Hepatocyte (in vitro differentiated cells): ENCODE results near the gene UBE2G1. TPM values are rescaled to one million over a fixed set of nuclear protein-coding genes. Genes with fewer than 3 reads are reported as not detected.
A peak's percentile ranks its signal among the peaks of the same experiment; 100 is the strongest.

Experiments used
- DNase-seq: peaks from one replicate; pipeline ENCODE4 v3.0.0-alpha.2; 2016; ENCODE audit warnings: low spot score
- H2AFZ ChIP-seq: fragments of 200-600 bp; sonication (generic); 2 replicates; pipeline ENCODE4 v1.6.0; 2016; ENCODE audit warnings: antibody characterized with exemption, mild to moderate bottlenecking
- H3K27ac ChIP-seq: fragments of 200-600 bp; sonication (generic); 2 replicates; pipeline ENCODE4 v1.5.1; 2016; ENCODE audit warnings: mild to moderate bottlenecking
- H3K27me3 ChIP-seq: fragments of 200-600 bp; sonication (generic); 2 replicates; pipeline ENCODE4 v1.6.1; 2016
- H3K36me3 ChIP-seq: fragments of 200-600 bp; sonication (generic); replicated peaks from 2 replicates; pipeline ENCODE4 v1.5.1; 2016; ENCODE audit warnings: low read depth; ENCODE audit not compliant: insufficient read depth
- H3K4me1 ChIP-seq: fragments of 200-600 bp; sonication (generic); 2 replicates; pipeline ENCODE4 v1.5.1; 2016; ENCODE audit warnings: mild to moderate bottlenecking, moderate library complexity; ENCODE audit not compliant: insufficient read depth
- H3K4me2 ChIP-seq: fragments of 200-600 bp; sonication (generic); 2 replicates; pipeline ENCODE4 v1.6.0; 2016
- H3K4me3 ChIP-seq: fragments of 200-600 bp; sonication (generic); 2 replicates; pipeline ENCODE4 v1.5.1; 2016; ENCODE audit warnings: mild to moderate bottlenecking
- H3K79me2 ChIP-seq: fragments of 200-600 bp; sonication (generic); 2 replicates; pipeline ENCODE4 v1.6.0; 2017; ENCODE audit warnings: mild to moderate bottlenecking
- H3K9me2 ChIP-seq: fragments of 200-600 bp; sonication (generic); replicated peaks from 2 replicates; pipeline ENCODE4 v1.6.0; 2017; ENCODE audit warnings: mild to moderate bottlenecking; ENCODE audit not compliant: insufficient read depth
- H3K9me3 ChIP-seq: fragments of 200-600 bp; sonication (generic); 2 replicates; pipeline ENCODE4 v1.5.1; 2016; ENCODE audit warnings: low read depth, mild to moderate bottlenecking
- H4K20me1 ChIP-seq: fragments of 200-600 bp; sonication (generic); 2 replicates; pipeline ENCODE4 v1.6.0; 2016; ENCODE audit warnings: mild to moderate bottlenecking; ENCODE audit not compliant: insufficient read depth, poor library complexity, severe bottlenecking
- EZH2 ChIP-seq: fragments of 200-600 bp; sonication (generic); IDR thresholded peaks from 2 replicates; pipeline ENCODE4 v1.6.1; 2016; ENCODE audit warnings: antibody characterized with exemption, mild to moderate bottlenecking, borderline replicate concordance
- EZH2phosphoT487 ChIP-seq: fragments of 200-600 bp; sonication (generic); IDR thresholded peaks from one replicate; pipeline ENCODE4 v1.6.1; 2018; ENCODE audit warnings: antibody characterized with exemption, mild to moderate bottlenecking, low read depth, moderate library complexity; ENCODE audit not compliant: unreplicated experiment, severe bottlenecking
- WGBS: methylation state at CpG from one replicate; pipeline ENCODE4 v1.1.6; 2016; ENCODE audit warnings: low lambda C conversion rate; ENCODE audit errors: missing lambda C conversion rate; 5-methylcytosine and 5-hydroxymethylcytosine counted together
- polyA plus RNA-seq: library from polyadenylated mRNA; unstranded; fragments of >200 nt; fragmentation: Nextera tagmentation; extraction: Ambion mirVana; gene quantifications from 2 replicates; pipeline ENCODE4 v1.2.1, GENCODE V29; 2016
- total RNA-seq: library from RNA; depleted of rRNA; stranded (reverse); fragments of >200 nt; gene quantifications from 2 replicates; pipeline ENCODE4 v1.2.3, GENCODE V29; 2014
- TF ChIP-seq, protein P1 (sequence below): fragments of 200-600 bp; sonication (generic); IDR thresholded peaks from 2 replicates; pipeline ENCODE4 v1.5.1; 2016; ENCODE audit warnings: antibody characterized with exemption, mild to moderate bottlenecking; ENCODE audit not compliant: poor library complexity

Gene UBE2G1
- total and polyA plus RNA-seq, 2 experiments from 2014 or later = 65.1 to 78.8 TPM

DNA sequence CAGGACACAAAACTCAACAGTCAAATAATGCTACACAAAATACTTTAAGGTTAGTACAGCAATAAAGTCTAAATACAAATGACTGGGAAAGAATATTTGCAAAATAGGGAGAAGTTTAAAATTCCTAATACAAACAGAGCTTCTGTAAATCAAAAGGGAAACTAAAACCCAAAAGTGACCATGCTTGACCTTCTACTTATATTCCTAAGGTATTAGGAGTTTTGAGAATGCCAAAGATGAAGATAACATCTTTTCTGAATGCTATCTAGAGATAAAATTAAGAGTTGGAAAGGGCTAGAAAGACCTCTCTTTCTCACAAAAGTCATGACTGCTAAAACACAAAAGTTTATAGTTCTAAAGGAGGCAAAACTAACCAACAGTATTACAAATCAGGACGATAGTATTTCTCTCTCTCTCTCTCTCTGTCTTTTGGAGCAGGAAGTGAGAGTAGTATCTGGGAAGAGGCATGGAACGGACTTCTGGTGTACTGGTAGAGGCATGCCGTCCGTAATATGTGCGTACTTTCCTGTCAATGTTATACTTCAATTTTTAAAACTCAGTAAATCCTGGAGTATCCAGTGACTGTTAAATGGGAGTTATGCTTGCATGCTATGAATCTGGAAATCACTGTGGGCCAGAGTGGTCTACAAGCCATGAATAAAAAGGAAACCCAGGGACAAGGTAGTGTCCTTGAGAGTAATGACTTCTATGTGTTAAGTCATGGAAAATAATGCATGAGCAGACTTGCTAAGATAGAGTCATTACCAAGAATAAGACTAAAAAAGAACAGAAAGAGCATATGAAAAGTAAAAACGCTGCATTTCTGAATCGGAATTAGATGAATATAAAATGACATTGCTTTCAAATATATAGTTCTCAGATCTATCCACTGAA, 53.0 kb downstream of the UBE2G1 start:
- H2AFZ ChIP-seq = no peak overlapping the region
- peak overlapping the region; percentile 55 for H3K4me2 ChIP-seq
- TF ChIP-seq, protein P1, sequence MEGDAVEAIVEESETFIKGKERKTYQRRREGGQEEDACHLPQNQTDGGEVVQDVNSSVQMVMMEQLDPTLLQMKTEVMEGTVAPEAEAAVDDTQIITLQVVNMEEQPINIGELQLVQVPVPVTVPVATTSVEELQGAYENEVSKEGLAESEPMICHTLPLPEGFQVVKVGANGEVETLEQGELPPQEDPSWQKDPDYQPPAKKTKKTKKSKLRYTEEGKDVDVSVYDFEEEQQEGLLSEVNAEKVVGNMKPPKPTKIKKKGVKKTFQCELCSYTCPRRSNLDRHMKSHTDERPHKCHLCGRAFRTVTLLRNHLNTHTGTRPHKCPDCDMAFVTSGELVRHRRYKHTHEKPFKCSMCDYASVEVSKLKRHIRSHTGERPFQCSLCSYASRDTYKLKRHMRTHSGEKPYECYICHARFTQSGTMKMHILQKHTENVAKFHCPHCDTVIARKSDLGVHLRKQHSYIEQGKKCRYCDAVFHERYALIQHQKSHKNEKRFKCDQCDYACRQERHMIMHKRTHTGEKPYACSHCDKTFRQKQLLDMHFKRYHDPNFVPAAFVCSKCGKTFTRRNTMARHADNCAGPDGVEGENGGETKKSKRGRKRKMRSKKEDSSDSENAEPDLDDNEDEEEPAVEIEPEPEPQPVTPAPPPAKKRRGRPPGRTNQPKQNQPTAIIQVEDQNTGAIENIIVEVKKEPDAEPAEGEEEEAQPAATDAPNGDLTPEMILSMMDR = no peak
- TF ChIP-seq EZH2 = no peak
- no peak for TF ChIP-seq EZH2phosphoT487
- no peaks in the 10 kb centered on the region for H3K9me3 ChIP-seq
- 85% methylated on average over 7 of the region's 7 CpGs for WGBS
- H4K20me1 ChIP-seq = peaks cover 28% of the 10 kb centered on the region
- no peaks in the 10 kb centered on the region for H3K27me3 ChIP-seq
- peaks cover 30% of the 10 kb centered on the region for H3K4me1 ChIP-seq
- H3K9me2 ChIP-seq = no peaks in the 10 kb centered on the region
- no peak overlapping the region for H3K4me3 ChIP-seq
- peaks cover 95% of the 10 kb centered on the region for H3K79me2 ChIP-seq
- no peaks in the 10 kb centered on the region for H3K36me3 ChIP-seq
- H3K27ac ChIP-seq = peak overlapping the region; percentile 14
- no peak for DNase-seq

DNA sequence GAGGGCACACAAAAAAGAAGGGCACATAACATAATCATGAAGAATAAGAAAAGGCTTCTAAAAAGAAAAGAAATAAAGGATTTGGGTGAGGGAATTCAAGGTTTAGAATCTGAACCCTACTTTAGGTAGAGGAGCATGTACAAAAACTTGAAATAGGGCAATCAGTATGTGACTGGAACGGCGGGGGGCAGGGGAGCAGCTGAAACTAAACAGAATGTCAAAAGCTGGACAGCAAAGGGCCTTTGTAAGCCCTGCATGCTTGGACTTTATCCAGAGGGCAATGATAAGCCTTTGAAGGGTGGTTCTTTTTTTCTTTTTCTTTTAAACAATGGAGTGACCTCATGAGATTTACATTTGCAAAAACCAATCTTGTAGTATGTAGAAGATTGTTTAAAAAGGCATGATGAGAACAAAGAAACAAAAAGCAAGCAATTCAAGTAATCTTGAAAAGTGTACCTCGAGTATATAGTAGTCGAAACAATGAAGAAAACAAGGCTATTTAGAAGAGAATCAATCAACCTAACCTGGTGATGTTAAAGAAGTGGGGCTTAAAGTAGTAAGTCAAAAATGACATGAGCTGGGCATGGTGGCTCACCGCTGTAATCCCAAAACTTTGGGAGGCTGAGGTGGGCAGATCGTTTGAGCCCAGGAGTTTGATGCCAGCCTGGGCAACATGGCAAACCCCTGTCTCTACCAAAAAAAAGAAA, 56.0 kb downstream of the UBE2G1 start:
- peaks cover 29% of the 10 kb centered on the region for H4K20me1 ChIP-seq

DNA sequence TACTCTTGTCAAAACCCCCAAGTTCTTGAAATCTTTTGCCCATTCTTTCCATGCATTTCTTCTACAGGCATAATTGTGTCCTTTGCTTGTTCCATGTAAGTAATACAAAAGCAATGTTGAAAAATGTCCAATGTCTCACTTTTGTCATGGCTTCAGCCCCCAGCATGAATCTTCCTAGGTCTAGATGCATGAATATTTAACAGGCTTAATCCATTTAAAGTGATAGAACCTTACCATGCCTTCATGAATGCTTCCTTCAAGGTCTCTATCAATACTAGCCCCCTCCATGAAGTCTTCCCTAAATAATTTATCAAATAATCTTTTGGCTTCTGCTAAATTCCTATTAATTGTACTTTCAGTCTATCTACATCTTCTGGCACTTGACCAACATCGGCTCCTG, 56.6 kb downstream of the UBE2G1 start:
- peaks cover 88% of the 10 kb centered on the region for H3K79me2 ChIP-seq
- peaks cover 29% of the 10 kb centered on the region for H4K20me1 ChIP-seq
- WGBS = 48% methylated on average over 1 of the region's 1 CpG
- H3K4me1 ChIP-seq = peaks cover 20% of the 10 kb centered on the region
- H3K27me3 ChIP-seq = no peaks in the 10 kb centered on the region
- H3K4me3 ChIP-seq = no peak overlapping the region
- TF ChIP-seq EZH2phosphoT487 = no peak
- TF ChIP-seq EZH2 = no peak
- TF ChIP-seq, protein P1 = no peak
- no peaks in the 10 kb centered on the region for H3K9me3 ChIP-seq
- no peaks in the 10 kb centered on the region for H3K36me3 ChIP-seq
- H3K27ac ChIP-seq = no peak overlapping the region
- H3K9me2 ChIP-seq = no peaks in the 10 kb centered on the region
- no peak for DNase-seq
- H3K4me2 ChIP-seq = peak overlapping the region; percentile 45
- no peak overlapping the region for H2AFZ ChIP-seq

More for the DNA sequence above, 56.0 kb downstream of the UBE2G1 start:
- no peaks in the 10 kb centered on the region for H3K36me3 ChIP-seq
- H3K9me2 ChIP-seq = no peaks in the 10 kb centered on the region
- H3K79me2 ChIP-seq = peaks cover 94% of the 10 kb centered on the region
- no peaks in the 10 kb centered on the region for H3K27me3 ChIP-seq
- H2AFZ ChIP-seq = no peak overlapping the region
- TF ChIP-seq, protein P1 = no peak
- TF ChIP-seq EZH2phosphoT487 (no peak), EZH2 (no peak)
- H3K4me2 ChIP-seq = peak overlapping the region; percentile 45
- H3K4me1 ChIP-seq = peaks cover 20% of the 10 kb centered on the region
- H3K9me3 ChIP-seq = no peaks in the 10 kb centered on the region
- peak overlapping the region; percentile 2 for H3K27ac ChIP-seq
- peak; percentile 31 for DNase-seq
- H3K4me3 ChIP-seq = no peak overlapping the region
- 75% methylated on average over 6 of the region's 6 CpGs for WGBS
